HG03066 (cell line): Measurements from ENCODE around the gene ELK1.
A peak's percentile ranks its signal among the peaks of the same experiment; 100 is the strongest.

ENCODE experiments used
- ATAC-seq: cut with Tn5 transposase; IDR thresholded peaks from one replicate; pipeline ENCODE4 v1.9.1; 2021; ENCODE audit warnings: low read depth; ENCODE audit not compliant: unreplicated experiment

The ELK1 gene

GRCh38 chrX:47646636-47647035 lies 3.7 kb downstream of the ELK1 start:
- ATAC-seq: no peak

GRCh38 chrX:47645530-47645929 lies 4.8 kb downstream of the ELK1 start:
- ATAC-seq: no peak

- no peak for ATAC-seq
Observed at GRCh38 chrX:47644557-47645091, 5.7 kb downstream of the ELK1 start.

- no peak for ATAC-seq
Observed at GRCh38 chrX:47643926-47644325, 6.4 kb downstream of the ELK1 start.

GRCh38 chrX:47638816-47639215 lies 11.5 kb downstream of the ELK1 start:
- no peak for ATAC-seq

GRCh38 chrX:47637546-47638195 lies 12.7 kb downstream of the ELK1 start:
- ATAC-seq: peak; percentile 93

- ATAC-seq: no peak
Observed at GRCh38 chrX:47634871-47635575, 15.3 kb downstream of the ELK1 start.

GRCh38 chrX:47633689-47634590 lies 16.4 kb downstream of the ELK1 start:
- ATAC-seq: no peak

GRCh38 chrX:47632666-47633065 lies 17.7 kb downstream of the ELK1 start:
- ATAC-seq: no peak

- no peak for ATAC-seq
Observed at GRCh38 chrX:47631676-47632075, 18.7 kb downstream of the ELK1 start.

- ATAC-seq: no peak
Observed at GRCh38 chrX:47629419-47630200, 20.8 kb downstream of the ELK1 start, which contains the start of gene CFP. Gene CFP (minus strand): TSS chrX:47629930. CDS start chrX:47629844, 86 bp downstream.

- ATAC-seq: no peak
Observed at GRCh38 chrX:47628982-47629381, 21.4 kb downstream of the ELK1 start.

GRCh38 chrX:47625365-47625764 lies 25.0 kb downstream of the ELK1 start:
- no peak for ATAC-seq

- no peak for ATAC-seq
Observed at GRCh38 chrX:47623540-47624027, 26.8 kb downstream of the ELK1 start.

GRCh38 chrX:47621851-47622250 lies 28.5 kb downstream of the ELK1 start:
- ATAC-seq: no peak

GRCh38 chrX:47620303-47620685 lies 30.1 kb downstream of the ELK1 start:
- ATAC-seq: no peak

GRCh38 chrX:47619486-47620302 lies 30.7 kb downstream of the ELK1 start, which contains the start of gene SYN1:
Gene SYN1 (minus strand): TSS chrX:47619857. CDS start chrX:47619728, 129 bp downstream.
- no peak for ATAC-seq

GRCh38 chrX:47618923-47619485 lies 31.4 kb downstream of the ELK1 start:
- ATAC-seq: no peak

GRCh38 chrX:47614618-47615017 lies 35.7 kb downstream of the ELK1 start:
- no peak for ATAC-seq
